K562 (cell line): Measurements from ENCODE around the gene RAPGEF5. TPM values are rescaled to one million over a fixed set of nuclear protein-coding genes. Genes with fewer than 3 reads are reported as not detected.

Experiments
- CHD1 ChIP-seq: fragments of 200-600 bp; sonication (generic); IDR thresholded peaks from one replicate; pipeline ENCODE4 v1.6.1; 2012; ENCODE audit warnings: mild to moderate bottlenecking, moderate library complexity, low read length, inconsistent platforms
- EHMT2 ChIP-seq: fragments of 450-650 bp; IDR thresholded peaks from 2 replicates; pipeline ENCODE4 v1.6.1; 2018; ENCODE audit warnings: antibody characterized with exemption
- ILK ChIP-seq: fragments of 450-650 bp; IDR thresholded peaks from 2 replicates; pipeline ENCODE4 v1.6.1; 2016; ENCODE audit warnings: missing genetic modification characterization, low read depth, mild to moderate bottlenecking, missing compliant biosample characterization, moderate library complexity, borderline replicate concordance
- KAT2B ChIP-seq: IDR thresholded peaks from one replicate; pipeline ENCODE4 v1.6.1; 2012; ENCODE audit warnings: low read depth, mild to moderate bottlenecking, control low read depth, inconsistent platforms, low read length, moderate library complexity
- MAFF ChIP-seq: IDR thresholded peaks from 2 replicates; pipeline ENCODE4 v1.6.1; 2012; ENCODE audit warnings: low read length, improper control_type of control experiment
- MYC ChIP-seq, 2 experiments: fragments of 250-450 bp in 1 of 2; sonication (Bioruptor Pico) in 1 of 2; IDR thresholded peaks; 2 replicates each; pipeline versions ENCODE4 v1.5.1 to v1.6.1; 2012 to 2021; ENCODE audit warnings: low read depth in 2 of 2, borderline replicate concordance in 1 of 2, improper control_type of control experiment in 1 of 2, low read length in 1 of 2, mild to moderate bottlenecking in 1 of 2, moderate library complexity in 1 of 2
- NR1H2 ChIP-seq: sonication (generic); formaldehyde crosslinking; IDR thresholded peaks from 2 replicates; pipeline ENCODE4 v1.4.0; 2020; ENCODE audit warnings: mild to moderate bottlenecking, missing genetic modification reagents
- NR2C1 ChIP-seq, 2 experiments: fragments of 450-650 bp; IDR thresholded peaks; 2 replicates each; pipeline ENCODE4 v1.6.1; 2017; ENCODE audit warnings: mild to moderate bottlenecking in 2 of 2, antibody characterized with exemption in 1 of 2, inconsistent platforms in 1 of 2, missing compliant biosample characterization in 1 of 2, missing genetic modification characterization in 1 of 2
- SMARCB1 ChIP-seq: IDR thresholded peaks from 2 replicates; pipeline ENCODE4 v1.6.1; 2011; ENCODE audit warnings: improper control_type of control experiment, low read depth; ENCODE audit not compliant: insufficient read length
- SOX6 ChIP-seq: fragments of 450-650 bp; IDR thresholded peaks from 2 replicates; pipeline ENCODE4 v1.6.1; 2014; ENCODE audit warnings: mild to moderate bottlenecking
- ZFPM2 ChIP-seq: fragments of 250-450 bp; sonication (Bioruptor Pico); IDR thresholded peaks from 2 replicates; pipeline ENCODE4 v1.5.1; 2022; ENCODE audit warnings: mild to moderate bottlenecking
- ZNF551 ChIP-seq: fragments of 250-450 bp; sonication (Bioruptor Pico); IDR thresholded peaks from 2 replicates; pipeline ENCODE4 v1.5.0; 2021; ENCODE audit warnings: mild to moderate bottlenecking, moderate library complexity
- polyA plus RNA-seq, 8 experiments: library from polyadenylated mRNA; depleted of rRNA in 4 of 8; stranded (reverse) in 5 of 8; unstranded in 3 of 8; fragments of >200 nt; fragmentation: Nextera tagmentation in 2 of 8; fragmentation: Illumina TruSeq in 1 of 8; extraction: Ambion mirVana in 2 of 8; extraction: Trizol in 1 of 8; gene quantifications; 2 replicates each; pipeline versions ENCODE4 v1.2.1 to v1.2.3, GENCODE V29; 2011 to 2014; ENCODE audit warnings: inconsistent platforms in 1 of 8, missing spikeins in 1 of 8
- total RNA-seq, 7 experiments: library from RNA; depleted of rRNA in 6 of 7; stranded (reverse); fragments of >200 nt in 6 of 7; fragmentation: Illumina TruSeq in 2 of 7; extraction: Trizol in 2 of 7; gene quantifications; 2 replicates each; pipeline versions ENCODE4 v1.2.1 to v1.2.3, GENCODE V29; 2011 to 2021; ENCODE audit warnings: low replicate concordance in 1 of 7
- TF ChIP-seq, protein P1 (sequence below), 2 experiments: fragments of 450-650 bp; IDR thresholded peaks; 2 replicates each; pipeline ENCODE4 v1.6.1; 2018; ENCODE audit warnings: mild to moderate bottlenecking in 2 of 2, low read depth in 1 of 2; ENCODE audit not compliant: partially characterized antibody in 2 of 2
- TF ChIP-seq, protein P2 (sequence below): fragments of 200-800 bp; sonication (Bioruptor generic); IDR thresholded peaks from 2 replicates; pipeline ENCODE4 v1.6.1; 2017; ENCODE audit warnings: missing genetic modification characterization, missing compliant biosample characterization
- TF ChIP-seq, protein P3 (sequence below): fragments of 450-650 bp; IDR thresholded peaks from 2 replicates; pipeline ENCODE4 v1.6.1; 2016; ENCODE audit warnings: mild to moderate bottlenecking
- TF ChIP-seq, protein P4 (sequence below): fragments of 250-450 bp; sonication (Bioruptor Pico); IDR thresholded peaks from 2 replicates; pipeline ENCODE4 v1.9.0; 2021; ENCODE audit warnings: mild to moderate bottlenecking
- TF ChIP-seq, protein P5 (sequence below): fragments of 250-450 bp; sonication (Bioruptor Pico); IDR thresholded peaks from 2 replicates; pipeline ENCODE4 v1.5.0; 2021

RAPGEF5 gene
- total and polyA plus RNA-seq, 9 of the 15 experiments (the other 6 are each of a cell fraction or from before 2014, with no cell fraction given), result 0.39 to 2.0 (median 1.1) TPM

DNA sequence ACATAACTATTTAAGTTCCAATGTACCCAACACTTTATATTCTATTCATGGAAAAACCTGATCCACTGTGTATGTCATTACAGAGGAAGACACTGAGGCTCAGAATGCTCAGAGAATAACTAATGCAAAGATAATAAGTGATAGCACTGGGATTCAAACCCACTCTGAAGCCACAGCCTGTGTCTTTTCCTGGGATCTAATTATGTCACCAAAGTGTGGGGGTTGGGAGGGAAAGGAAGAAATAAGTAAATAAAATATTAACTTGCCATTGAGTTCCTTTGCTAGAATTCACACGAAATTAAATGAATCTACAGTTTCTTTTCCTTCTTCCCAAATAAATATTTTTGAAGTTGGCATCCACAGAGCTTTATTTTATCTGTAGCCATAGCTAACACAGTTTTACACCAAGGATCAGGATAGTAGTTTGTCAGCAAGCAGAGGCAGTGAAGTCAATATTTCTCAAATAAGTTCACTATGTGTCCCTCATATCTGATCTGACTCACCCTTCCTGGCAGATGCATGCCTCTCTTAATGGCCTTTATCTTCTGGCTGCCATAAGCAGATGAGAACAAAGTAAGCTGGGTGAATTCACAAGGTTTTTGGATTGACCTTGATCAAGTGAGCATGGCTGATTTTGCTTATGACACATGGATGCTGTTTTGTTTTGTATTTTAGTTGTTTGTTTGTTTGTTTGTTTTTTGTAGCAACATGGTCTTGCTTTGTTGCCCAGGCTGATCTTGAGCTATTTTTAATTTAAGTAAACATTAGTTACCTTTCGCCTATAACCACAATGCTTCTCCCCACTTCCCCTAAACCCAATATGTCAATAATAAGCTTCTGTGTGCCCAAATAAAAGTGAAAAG, 6.3 kb downstream of the RAPGEF5 start (continued):
- TF ChIP-seq SOX6 (peak; percentile 94), NR1H2 (no peak), NR2C1 (IDR thresholded peaks at IDR 0.05) (peak; percentile 55; the same call in 1 of the 2 replicates), NR2C1 (tag; IDR thresholded peaks at IDR 0.05) (peak; percentile 67), MYC (IDR thresholded peaks at IDR 0.05; ENCODE audit: low read depth, low read length) (peak; percentile 83), MYC (CRISPR knock-in tag; IDR thresholded peaks at IDR 0.05; ENCODE audit: borderline replicate concordance, low read depth) (no peak), KAT2B (no peak), ZNF551 (CRISPR knock-in tag) (no peak), MAFF (no peak; the same call in 1 of the 2 replicates), EHMT2 (peak; percentile 88), SMARCB1 (peak; percentile 82), ILK (tag) (no peak), ZFPM2 (no peak), CHD1 (no peak)
- TF ChIP-seq, protein P1, sequence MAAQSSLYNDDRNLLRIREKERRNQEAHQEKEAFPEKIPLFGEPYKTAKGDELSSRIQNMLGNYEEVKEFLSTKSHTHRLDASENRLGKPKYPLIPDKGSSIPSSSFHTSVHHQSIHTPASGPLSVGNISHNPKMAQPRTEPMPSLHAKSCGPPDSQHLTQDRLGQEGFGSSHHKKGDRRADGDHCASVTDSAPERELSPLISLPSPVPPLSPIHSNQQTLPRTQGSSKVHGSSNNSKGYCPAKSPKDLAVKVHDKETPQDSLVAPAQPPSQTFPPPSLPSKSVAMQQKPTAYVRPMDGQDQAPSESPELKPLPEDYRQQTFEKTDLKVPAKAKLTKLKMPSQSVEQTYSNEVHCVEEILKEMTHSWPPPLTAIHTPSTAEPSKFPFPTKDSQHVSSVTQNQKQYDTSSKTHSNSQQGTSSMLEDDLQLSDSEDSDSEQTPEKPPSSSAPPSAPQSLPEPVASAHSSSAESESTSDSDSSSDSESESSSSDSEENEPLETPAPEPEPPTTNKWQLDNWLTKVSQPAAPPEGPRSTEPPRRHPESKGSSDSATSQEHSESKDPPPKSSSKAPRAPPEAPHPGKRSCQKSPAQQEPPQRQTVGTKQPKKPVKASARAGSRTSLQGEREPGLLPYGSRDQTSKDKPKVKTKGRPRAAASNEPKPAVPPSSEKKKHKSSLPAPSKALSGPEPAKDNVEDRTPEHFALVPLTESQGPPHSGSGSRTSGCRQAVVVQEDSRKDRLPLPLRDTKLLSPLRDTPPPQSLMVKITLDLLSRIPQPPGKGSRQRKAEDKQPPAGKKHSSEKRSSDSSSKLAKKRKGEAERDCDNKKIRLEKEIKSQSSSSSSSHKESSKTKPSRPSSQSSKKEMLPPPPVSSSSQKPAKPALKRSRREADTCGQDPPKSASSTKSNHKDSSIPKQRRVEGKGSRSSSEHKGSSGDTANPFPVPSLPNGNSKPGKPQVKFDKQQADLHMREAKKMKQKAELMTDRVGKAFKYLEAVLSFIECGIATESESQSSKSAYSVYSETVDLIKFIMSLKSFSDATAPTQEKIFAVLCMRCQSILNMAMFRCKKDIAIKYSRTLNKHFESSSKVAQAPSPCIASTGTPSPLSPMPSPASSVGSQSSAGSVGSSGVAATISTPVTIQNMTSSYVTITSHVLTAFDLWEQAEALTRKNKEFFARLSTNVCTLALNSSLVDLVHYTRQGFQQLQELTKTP (IDR thresholded peaks at IDR 0.05; ENCODE audit: low read depth in 1 of 2, partially characterized antibody in 2 of 2), result peak; percentile 48 to 75
- TF ChIP-seq, protein P2, sequence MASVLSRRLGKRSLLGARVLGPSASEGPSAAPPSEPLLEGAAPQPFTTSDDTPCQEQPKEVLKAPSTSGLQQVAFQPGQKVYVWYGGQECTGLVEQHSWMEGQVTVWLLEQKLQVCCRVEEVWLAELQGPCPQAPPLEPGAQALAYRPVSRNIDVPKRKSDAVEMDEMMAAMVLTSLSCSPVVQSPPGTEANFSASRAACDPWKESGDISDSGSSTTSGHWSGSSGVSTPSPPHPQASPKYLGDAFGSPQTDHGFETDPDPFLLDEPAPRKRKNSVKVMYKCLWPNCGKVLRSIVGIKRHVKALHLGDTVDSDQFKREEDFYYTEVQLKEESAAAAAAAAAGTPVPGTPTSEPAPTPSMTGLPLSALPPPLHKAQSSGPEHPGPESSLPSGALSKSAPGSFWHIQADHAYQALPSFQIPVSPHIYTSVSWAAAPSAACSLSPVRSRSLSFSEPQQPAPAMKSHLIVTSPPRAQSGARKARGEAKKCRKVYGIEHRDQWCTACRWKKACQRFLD, result peak; percentile 79
- TF ChIP-seq, protein P3, sequence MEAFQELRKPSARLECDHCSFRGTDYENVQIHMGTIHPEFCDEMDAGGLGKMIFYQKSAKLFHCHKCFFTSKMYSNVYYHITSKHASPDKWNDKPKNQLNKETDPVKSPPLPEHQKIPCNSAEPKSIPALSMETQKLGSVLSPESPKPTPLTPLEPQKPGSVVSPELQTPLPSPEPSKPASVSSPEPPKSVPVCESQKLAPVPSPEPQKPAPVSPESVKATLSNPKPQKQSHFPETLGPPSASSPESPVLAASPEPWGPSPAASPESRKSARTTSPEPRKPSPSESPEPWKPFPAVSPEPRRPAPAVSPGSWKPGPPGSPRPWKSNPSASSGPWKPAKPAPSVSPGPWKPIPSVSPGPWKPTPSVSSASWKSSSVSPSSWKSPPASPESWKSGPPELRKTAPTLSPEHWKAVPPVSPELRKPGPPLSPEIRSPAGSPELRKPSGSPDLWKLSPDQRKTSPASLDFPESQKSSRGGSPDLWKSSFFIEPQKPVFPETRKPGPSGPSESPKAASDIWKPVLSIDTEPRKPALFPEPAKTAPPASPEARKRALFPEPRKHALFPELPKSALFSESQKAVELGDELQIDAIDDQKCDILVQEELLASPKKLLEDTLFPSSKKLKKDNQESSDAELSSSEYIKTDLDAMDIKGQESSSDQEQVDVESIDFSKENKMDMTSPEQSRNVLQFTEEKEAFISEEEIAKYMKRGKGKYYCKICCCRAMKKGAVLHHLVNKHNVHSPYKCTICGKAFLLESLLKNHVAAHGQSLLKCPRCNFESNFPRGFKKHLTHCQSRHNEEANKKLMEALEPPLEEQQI, result peak; percentile 90
- TF ChIP-seq, protein P4, sequence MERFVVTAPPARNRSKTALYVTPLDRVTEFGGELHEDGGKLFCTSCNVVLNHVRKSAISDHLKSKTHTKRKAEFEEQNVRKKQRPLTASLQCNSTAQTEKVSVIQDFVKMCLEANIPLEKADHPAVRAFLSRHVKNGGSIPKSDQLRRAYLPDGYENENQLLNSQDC, result no peak
- TF ChIP-seq, protein P5, sequence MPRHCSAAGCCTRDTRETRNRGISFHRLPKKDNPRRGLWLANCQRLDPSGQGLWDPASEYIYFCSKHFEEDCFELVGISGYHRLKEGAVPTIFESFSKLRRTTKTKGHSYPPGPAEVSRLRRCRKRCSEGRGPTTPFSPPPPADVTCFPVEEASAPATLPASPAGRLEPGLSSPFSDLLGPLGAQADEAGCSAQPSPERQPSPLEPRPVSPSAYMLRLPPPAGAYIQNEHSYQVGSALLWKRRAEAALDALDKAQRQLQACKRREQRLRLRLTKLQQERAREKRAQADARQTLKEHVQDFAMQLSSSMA (CRISPR knock-in tag), result no peak
